IMR-90 (cell line): ENCODE data around the gene MYBPC3. TPM values are rescaled to one million over a fixed set of nuclear protein-coding genes. Genes with fewer than 3 reads are reported as not detected.

ENCODE experiments used
- ATAC-seq: fragments of 200-7000 bp; cut with Tn5 transposase; 2 replicates; pipeline ENCODE4 v1.9.1; 2020; ENCODE audit warnings: low read depth, mild to moderate bottlenecking, moderate library complexity
- BruUV-seq: library from RNA; stranded (reverse); fragments of 400-500 nt; replicated peaks from 2 replicates; lab custom pipeline; 2021; lab: Mats Ljungman, UMichigan
- CTCF ChIA-PET: fragments of 300-600 bp; formaldehyde crosslinking; extraction: SDS; loops from one replicate; lab custom pipeline; 2021; ENCODE audit warnings: antibody characterized with exemption; lab: Yijun Ruan, JAX
- POLR2A ChIA-PET: fragments of 300-600 bp; sonication (Branson Sonifier 250); formaldehyde crosslinking; loops from one replicate; lab custom pipeline; 2022; ENCODE audit warnings: antibody characterized with exemption; ENCODE audit not compliant: unreplicated experiment; lab: Charles Lee
- DNase-seq: peaks from one replicate; pipeline ENCODE4 v3.0.0; 2013
- H2AFZ ChIP-seq: replicated peaks from 2 replicates; pipeline ENCODE3; 2013; ENCODE audit warnings: low read length, mild to moderate bottlenecking; ENCODE audit not compliant: poor library complexity
- H2AK5ac ChIP-seq: 2 replicates; pipeline ENCODE4 v1.6.1; 2013; ENCODE audit warnings: low read depth, low read length, inconsistent platforms
- H2AK9ac ChIP-seq: replicated peaks from 2 replicates; pipeline ENCODE3; 2013; ENCODE audit warnings: mild to moderate bottlenecking, low read depth, low read length, moderate library complexity; ENCODE audit not compliant: poor library complexity
- H2BK120ac ChIP-seq: 2 replicates; pipeline ENCODE4 v1.6.1; 2013; ENCODE audit warnings: low read depth, low read length, inconsistent platforms
- H2BK15ac ChIP-seq: 3 replicates; pipeline ENCODE4 v1.6.1; 2013; ENCODE audit warnings: low read depth, low read length, inconsistent platforms
- H2BK20ac ChIP-seq: 2 replicates; pipeline ENCODE4 v1.6.1; 2013; ENCODE audit warnings: low read depth, mild to moderate bottlenecking, inconsistent platforms, low read length, moderate library complexity
- H2BK5ac ChIP-seq: 2 replicates; pipeline ENCODE4 v1.6.1; 2013; ENCODE audit warnings: mild to moderate bottlenecking, low read depth, low read length, inconsistent platforms; ENCODE audit not compliant: poor library complexity, severe bottlenecking
- H3K14ac ChIP-seq: replicated peaks from 2 replicates; pipeline ENCODE4 v1.6.1; 2013; ENCODE audit warnings: low read depth, low read length, inconsistent platforms
- H3K18ac ChIP-seq: 2 replicates; pipeline ENCODE4 v1.6.1; 2013; ENCODE audit warnings: low read depth, low read length, control low read depth
- H3K23ac ChIP-seq: 2 replicates; pipeline ENCODE4 v1.6.1; 2013; ENCODE audit warnings: low read depth, low read length, inconsistent platforms
- H3K27ac ChIP-seq: 2 replicates; pipeline ENCODE4 v1.5.1; 2013; ENCODE audit warnings: mild to moderate bottlenecking, control low read depth, low read length; ENCODE audit not compliant: insufficient read depth
- H3K27me3 ChIP-seq: 2 replicates; pipeline ENCODE4 v1.6.1; 2013; ENCODE audit warnings: low read length; ENCODE audit not compliant: control insufficient read depth, insufficient read depth
- H3K36me3 ChIP-seq: 2 replicates; pipeline ENCODE4 v1.6.1; 2013; ENCODE audit warnings: low read length, mixed read lengths; ENCODE audit not compliant: control insufficient read depth, insufficient read depth
- H3K4ac ChIP-seq: 2 replicates; pipeline ENCODE4 v1.6.1; 2013; ENCODE audit warnings: low read depth, low read length, inconsistent platforms
- H3K4me1 ChIP-seq: 2 replicates; pipeline ENCODE4 v1.6.1; 2013; ENCODE audit warnings: low read length, mixed read lengths; ENCODE audit not compliant: control insufficient read depth, insufficient read depth
- H3K4me2 ChIP-seq: 2 replicates; pipeline ENCODE4 v1.6.1; 2013; ENCODE audit warnings: low read depth, mild to moderate bottlenecking, control low read depth, low read length, moderate library complexity
- H3K4me3 ChIP-seq: 2 replicates; pipeline ENCODE4 v1.5.1; 2013; ENCODE audit warnings: low read depth, mild to moderate bottlenecking, control low read depth, low read length, moderate library complexity; ENCODE audit not compliant: insufficient read depth
- H3K56ac ChIP-seq: 2 replicates; pipeline ENCODE4 v1.6.1; 2013; ENCODE audit warnings: low read length, inconsistent platforms; ENCODE audit not compliant: insufficient read depth; ENCODE audit errors: extremely low read depth
- H3K79me1 ChIP-seq, 2 experiments: 2 replicates each; pipeline ENCODE4 v1.6.1; 2013; ENCODE audit warnings: low read length in 2 of 2, inconsistent platforms in 1 of 2, low read depth in 1 of 2
- H3K9ac ChIP-seq: 2 replicates; pipeline ENCODE4 v1.6.1; 2013; ENCODE audit warnings: low read depth, low read length, control low read depth
- H3K9me1 ChIP-seq: 2 replicates; pipeline ENCODE4 v1.6.1; 2013; ENCODE audit warnings: low read length, inconsistent platforms; ENCODE audit not compliant: insufficient read depth
- H3K9me3 ChIP-seq: 2 replicates; pipeline ENCODE4 v1.6.1; 2013; ENCODE audit warnings: low read length; ENCODE audit not compliant: control insufficient read depth, insufficient read depth
- H4K20me1 ChIP-seq: 2 replicates; pipeline ENCODE4 v1.6.1; 2013; ENCODE audit warnings: low read length, inconsistent platforms; ENCODE audit not compliant: insufficient read depth
- H4K5ac ChIP-seq: 2 replicates; pipeline ENCODE4 v1.6.1; 2013; ENCODE audit warnings: mild to moderate bottlenecking, low read depth, low read length, control low read depth
- H4K8ac ChIP-seq, 2 experiments: 2 replicates each; pipeline ENCODE4 v1.6.1; 2013; ENCODE audit warnings: low read depth in 2 of 2, low read length in 2 of 2, control low read depth in 1 of 2, inconsistent platforms in 1 of 2
- H4K91ac ChIP-seq: 2 replicates; pipeline ENCODE4 v1.6.1; 2013; ENCODE audit warnings: low read depth, low read length, inconsistent platforms; ENCODE audit not compliant: insufficient read depth
- BHLHE40 ChIP-seq: fragments of 150-350 bp; IDR thresholded peaks from 2 replicates; pipeline ENCODE4 v1.6.1; 2016; ENCODE audit warnings: mild to moderate bottlenecking, low read depth, low read length
- CEBPB ChIP-seq: IDR thresholded peaks from 2 replicates; pipeline ENCODE4 v1.6.1; 2012; ENCODE audit warnings: low read depth, low read length, improper control_type of control experiment
- CHD1 ChIP-seq: IDR thresholded peaks from 2 replicates; pipeline ENCODE4 v1.6.1; 2012; ENCODE audit warnings: low read depth, low read length, improper control_type of control experiment
- CTCF ChIP-seq: conservative IDR thresholded peaks from 2 replicates; pipeline ENCODE4 v1.5.1; 2012; ENCODE audit warnings: mild to moderate bottlenecking, low read depth, low read length, improper control_type of control experiment
- ELK1 ChIP-seq: fragments of 150-350 bp; IDR thresholded peaks from 2 replicates; pipeline ENCODE4 v1.6.1; 2016; ENCODE audit warnings: low read depth, mild to moderate bottlenecking, low read length, moderate library complexity, borderline replicate concordance
- MAFK ChIP-seq: IDR thresholded peaks from 2 replicates; pipeline ENCODE4 v1.6.1; 2012; ENCODE audit warnings: low read depth, low read length, improper control_type of control experiment
- POLR2A ChIP-seq: IDR thresholded peaks from 2 replicates; pipeline ENCODE4 v1.6.1; 2012; ENCODE audit warnings: mild to moderate bottlenecking, low read depth, low read length
- RAD21 ChIP-seq: IDR thresholded peaks from 2 replicates; pipeline ENCODE4 v1.6.1; 2012; ENCODE audit warnings: low read length, improper control_type of control experiment
- RCOR1 ChIP-seq: IDR thresholded peaks from 2 replicates; pipeline ENCODE4 v1.6.1; 2012; ENCODE audit warnings: mild to moderate bottlenecking, low read length, improper control_type of control experiment; ENCODE audit not compliant: insufficient replicate concordance
- RFX5 ChIP-seq: IDR thresholded peaks from 2 replicates; pipeline ENCODE4 v1.8.0; 2012; ENCODE audit warnings: low read depth, mild to moderate bottlenecking, low read length, moderate library complexity
- SMC3 ChIP-seq: fragments of 150-350 bp; IDR thresholded peaks from 2 replicates; pipeline ENCODE4 v1.6.1; 2016; ENCODE audit warnings: low read depth, mild to moderate bottlenecking, antibody characterized with exemption, low read length, moderate library complexity
- USF2 ChIP-seq: fragments of 150-350 bp; IDR thresholded peaks from 2 replicates; pipeline ENCODE4 v1.6.1; 2017; ENCODE audit warnings: mild to moderate bottlenecking, antibody characterized with exemption, low read length, low read depth
- WGBS, 2 experiments: methylation state at CpG; one replicate each; pipeline versions ENCODE4 v1.1.5 to v1.1.7; 2013; ENCODE audit warnings: missing lambda C conversion rate in 2 of 2; ENCODE audit not compliant: insufficient read length in 1 of 2; ENCODE audit errors: extremely low coverage in 2 of 2; 5-methylcytosine and 5-hydroxymethylcytosine counted together
- dilution Hi-C: fragments of 300-500 bp; cut with HindIII; formaldehyde crosslinking; loops from one replicate; pipeline ENCODE4 v1.14.3; 2018; ENCODE audit warnings: low sequenced_read_pairs; ENCODE audit not compliant: unreplicated experiment
- in situ Hi-C: fragments of 300-500 bp; cut with MboI; formaldehyde crosslinking; loops from 3 replicates; pipeline ENCODE4 v1.14.3; 2019; ENCODE audit warnings: low sequenced_read_pairs, inconsistent platforms, mixed read lengths
- intact Hi-C: fragments of 100-400 bp; cut with micrococcal nuclease; formaldehyde crosslinking; loops from 2 replicates; pipeline ENCODE4 v1.10.0; 2022
- polyA plus RNA-seq, 3 experiments: library from polyadenylated mRNA; depleted of rRNA; stranded (reverse); fragments of >200 nt; gene quantifications; 2 replicates each; pipeline ENCODE4 v1.2.3, GENCODE V29; 2012; ENCODE audit warnings: low replicate concordance in 1 of 3
- total RNA-seq: library from RNA; depleted of rRNA; stranded (reverse); fragments of >200 nt; gene quantifications from 2 replicates; pipeline ENCODE4 v1.2.3, GENCODE V29; 2012

The MYBPC3 gene
- total and polyA plus RNA-seq, 2 of the 4 experiments (the other 2 are of a cell fraction): not detected

- intact Hi-C loops: loop anchor here (5.0 kb wide), 1 partner anchor 40 kb away; no protein-coding TSS in a partner anchor
- BruUV-seq: no TSS peak
- POLR2A ChIA-PET: no interaction called here
- no peaks in the 10 kb centered on the region for H3K27me3 ChIP-seq
- no peak overlapping the region for H2BK20ac ChIP-seq
- no peak overlapping the region for H2BK15ac ChIP-seq
- peaks cover 0 to 3% of the 10 kb centered on the region in 2 experiments; a peak in 1 of 4 replicates for H3K79me1 ChIP-seq
- no peak overlapping the region for H2AFZ ChIP-seq
- no peak overlapping the region for H3K27ac ChIP-seq
- peaks cover 3% of the 10 kb centered on the region; the same call in 1 of the 2 replicates for H3K9me1 ChIP-seq
- H4K91ac ChIP-seq: no peak overlapping the region
- H2BK5ac ChIP-seq: no peak overlapping the region
- no peaks in the 10 kb centered on the region for H3K4me1 ChIP-seq
- ATAC-seq (no peak), DNase-seq (no peak)
- H2BK120ac ChIP-seq: no peak overlapping the region
- no peak overlapping the region for H3K18ac ChIP-seq
- H3K4me3 ChIP-seq: no peak overlapping the region
- H3K4me2 ChIP-seq: no peak overlapping the region
- H4K20me1 ChIP-seq: no peaks in the 10 kb centered on the region
- 100% methylated on average over 1 of the region's 5 CpGs; no CpG with 5 or more reads in 1 of the 2 experiments for WGBS, 2 experiments
- no peak overlapping the region for H3K23ac ChIP-seq
- H3K9me3 ChIP-seq: no peaks in the 10 kb centered on the region
- H2AK5ac ChIP-seq: no peak overlapping the region
- TF ChIP-seq CHD1 (no peak), BHLHE40 (no peak), USF2 (no peak), ELK1 (no peak), RFX5 (no peak), POLR2A (no peak), RCOR1 (no peak), MAFK (no peak), CTCF (no peak), SMC3 (no peak), RAD21 (no peak), CEBPB (no peak)
- CTCF ChIA-PET: no interaction called here
- H4K8ac ChIP-seq: no peak overlapping the region
- H4K5ac ChIP-seq: no peak overlapping the region
- in situ Hi-C loops: no loop called here
- dilution Hi-C loops: no loop called here
- H3K36me3 ChIP-seq: peaks cover 13% of the 10 kb centered on the region
- no peak overlapping the region for H3K9ac ChIP-seq
- no peak overlapping the region for H3K14ac ChIP-seq
- H3K4ac ChIP-seq: no peak overlapping the region
- H2AK9ac ChIP-seq: no peak overlapping the region
- H3K56ac ChIP-seq: no peak overlapping the region
Measured at GRCh38 chr11:47317064-47317828, 35.3 kb downstream of the MYBPC3 start.
